H1 (cell line): ENCODE measurements around the gene NPHS2. TPM values are rescaled to one million over a fixed set of nuclear protein-coding genes. Genes with fewer than 3 reads are reported as not detected.

ENCODE experiments used
- CTCF ChIA-PET: fragments of 300-600 bp; sonication (Branson Sonifier 250); formaldehyde crosslinking; loops from one replicate; lab custom pipeline; 2021; ENCODE audit not compliant: partially characterized antibody; lab: Charles Lee
- POLR2A ChIA-PET: fragments of 300-600 bp; sonication (Branson Sonifier 250); formaldehyde crosslinking; loops from one replicate; lab custom pipeline; 2021; ENCODE audit warnings: inconsistent platforms; ENCODE audit not compliant: partially characterized antibody; lab: Charles Lee
- DNase-seq, 2 experiments: peaks; one replicate each; pipeline versions ENCODE4 v3.0.0 to v3.0.0-alpha.2; 2010 to 2022; ENCODE audit warnings: low spot score in 2 of 2, low read depth in 1 of 2, mixed read lengths in 1 of 2
- FAIRE-seq: peaks from 2 replicates; lab custom pipeline; 2011; peaks lifted over from hg19 to GRCh38; lab: Jason Lieb, UNC
- H2AFZ ChIP-seq: 2 replicates; pipeline ENCODE4 v1.8.1; 2012; ENCODE audit warnings: low read length, inconsistent platforms
- H2AK5ac ChIP-seq: 2 replicates; pipeline ENCODE4 v1.6.1; 2013; ENCODE audit warnings: low read depth, low read length
- H2BK120ac ChIP-seq: replicated peaks from 2 replicates; pipeline ENCODE3; 2013; ENCODE audit warnings: low read depth, low read length, inconsistent platforms
- H2BK12ac ChIP-seq: 2 replicates; pipeline ENCODE4 v1.6.1; 2013; ENCODE audit warnings: low read depth, low read length
- H2BK15ac ChIP-seq: 2 replicates; pipeline ENCODE4 v1.6.1; 2013; ENCODE audit warnings: low read length
- H2BK20ac ChIP-seq: 2 replicates; pipeline ENCODE4 v1.6.1; 2013; ENCODE audit warnings: low read length
- H2BK5ac ChIP-seq: 2 replicates; pipeline ENCODE4 v1.6.1; 2013; ENCODE audit warnings: low read depth, low read length
- H3K14ac ChIP-seq: 2 replicates; pipeline ENCODE4 v1.6.1; 2013; ENCODE audit warnings: inconsistent platforms; ENCODE audit not compliant: insufficient read length
- H3K18ac ChIP-seq: 2 replicates; pipeline ENCODE4 v1.6.1; 2013; ENCODE audit warnings: low read length; ENCODE audit errors: extremely low read depth
- H3K23ac ChIP-seq: 2 replicates; pipeline ENCODE4 v1.6.1; 2013; ENCODE audit warnings: inconsistent platforms; ENCODE audit not compliant: insufficient read length
- H3K23me2 ChIP-seq: 2 replicates; pipeline ENCODE4 v1.6.1; 2013; ENCODE audit warnings: low read depth, low read length
- H3K27ac ChIP-seq: 2 replicates; pipeline ENCODE4 v1.6.1; 2011; ENCODE audit warnings: low read depth, low read length, inconsistent platforms
- H3K27me3 ChIP-seq, 4 experiments: replicated peaks in 1 of 4; 1 replicate in 1 of 4; 2 replicates in 3 of 4; pipeline versions ENCODE4 v1.6.1 to v1.8.1; 2011 to 2013; ENCODE audit warnings: low read length in 3 of 4, mild to moderate bottlenecking in 3 of 4, inconsistent platforms in 2 of 4, mixed read lengths in 2 of 4, moderate library complexity in 1 of 4; ENCODE audit not compliant: control insufficient read depth in 3 of 4, insufficient read depth in 3 of 4; ENCODE audit errors: extremely low read depth in 1 of 4
- H3K36me3 ChIP-seq, 4 experiments: 2 replicates each; pipeline versions ENCODE4 v1.6.1 to v1.8.1; 2011 to 2013; ENCODE audit warnings: mild to moderate bottlenecking in 4 of 4, low read length in 3 of 4, moderate library complexity in 2 of 4, control low read depth in 1 of 4, inconsistent platforms in 1 of 4; ENCODE audit not compliant: insufficient read depth in 4 of 4, control insufficient read depth in 2 of 4
- H3K4ac ChIP-seq: replicated peaks from 2 replicates; pipeline ENCODE3; 2013; ENCODE audit warnings: low read length, low read depth, mixed read lengths, inconsistent platforms; ENCODE audit not compliant: insufficient read length
- H3K4me1 ChIP-seq, 4 experiments: replicated peaks in 1 of 4; 1 replicate in 1 of 4; 2 replicates in 3 of 4; pipeline versions ENCODE4 v1.6.1 to v1.8.1; 2011 to 2013; ENCODE audit warnings: low read length in 3 of 4, inconsistent platforms in 2 of 4, mixed read lengths in 1 of 4; ENCODE audit not compliant: insufficient read depth in 4 of 4, control insufficient read depth in 3 of 4
- H3K4me2 ChIP-seq, 2 experiments: 2 replicates each; pipeline versions ENCODE4 v1.6.1 to v1.8.1; 2011 to 2013; ENCODE audit warnings: low read depth in 2 of 2, low read length in 2 of 2, control low read depth in 1 of 2, inconsistent platforms in 1 of 2, mild to moderate bottlenecking in 1 of 2; ENCODE audit not compliant: insufficient read depth in 1 of 2
- H3K4me3 ChIP-seq, 4 experiments: fragments of 200-600, 300-600 bp in 1 of 4; sonication (generic), shearing (Covaris generic), sonication (Bioruptor Twin) in 1 of 4; 2 replicates each; pipeline versions ENCODE4 v1.5.1 to v1.8.1; 2011 to 2016; ENCODE audit warnings: low read length in 4 of 4, low read depth in 3 of 4, control low read depth in 2 of 4, inconsistent platforms in 2 of 4, mild to moderate bottlenecking in 2 of 4, mixed read lengths in 1 of 4, moderate library complexity in 1 of 4; ENCODE audit not compliant: insufficient read depth in 2 of 4; ENCODE audit errors: extremely low read depth in 1 of 4
- H3K56ac ChIP-seq: replicated peaks from 2 replicates; pipeline ENCODE3; 2013; ENCODE audit warnings: low read depth, mild to moderate bottlenecking, mixed read lengths, low read length, inconsistent platforms; ENCODE audit not compliant: insufficient read length
- H3K79me1 ChIP-seq: 2 replicates; pipeline ENCODE4 v1.6.1; 2013; ENCODE audit warnings: low read depth, low read length, control low read depth
- H3K79me2 ChIP-seq, 2 experiments: 2 replicates each; pipeline versions ENCODE4 v1.6.1 to v1.8.1; 2012 to 2013; ENCODE audit warnings: low read length in 2 of 2, mild to moderate bottlenecking in 2 of 2, inconsistent platforms in 1 of 2; ENCODE audit not compliant: insufficient read depth in 2 of 2, control insufficient read depth in 1 of 2
- H3K9ac ChIP-seq, 4 experiments: replicated peaks in 1 of 4; 1 replicate in 1 of 4; 2 replicates in 3 of 4; pipeline versions ENCODE4 v1.6.1 to v1.8.1; 2011 to 2013; ENCODE audit warnings: low read depth in 3 of 4, low read length in 3 of 4, control low read depth in 2 of 4, mild to moderate bottlenecking in 2 of 4, moderate library complexity in 2 of 4, inconsistent platforms in 1 of 4; ENCODE audit errors: extremely low read depth in 1 of 4
- H3K9me3 ChIP-seq, 2 experiments: 2 replicates each; pipeline versions ENCODE4 v1.6.1 to v1.8.1; 2012 to 2013; ENCODE audit warnings: mild to moderate bottlenecking in 2 of 2, moderate library complexity in 2 of 2, control low read depth in 1 of 2, inconsistent platforms in 1 of 2, low read depth in 1 of 2, low read length in 1 of 2, mixed read lengths in 1 of 2; ENCODE audit not compliant: insufficient read depth in 2 of 2
- H4K20me1 ChIP-seq, 2 experiments: replicated peaks in 1 of 2; 2 replicates each; pipeline versions ENCODE3 to v1.8.1; 2011 to 2013; ENCODE audit warnings: inconsistent platforms in 2 of 2, low read length in 2 of 2, mild to moderate bottlenecking in 1 of 2; ENCODE audit not compliant: insufficient read depth in 2 of 2, control insufficient read depth in 1 of 2
- H4K5ac ChIP-seq: 2 replicates; pipeline ENCODE4 v1.6.1; 2013; ENCODE audit warnings: low read length, low read depth, mixed read lengths, inconsistent platforms; ENCODE audit not compliant: insufficient read length
- H4K8ac ChIP-seq: 2 replicates; pipeline ENCODE4 v1.8.0; 2013; ENCODE audit warnings: mild to moderate bottlenecking, moderate library complexity, low read length, inconsistent platforms; ENCODE audit not compliant: insufficient read depth; ENCODE audit errors: extremely low read depth
- H4K91ac ChIP-seq: replicated peaks from 2 replicates; pipeline ENCODE3; 2013; ENCODE audit warnings: low read length, mixed read lengths, inconsistent platforms; ENCODE audit not compliant: insufficient read length
- CBX8 ChIP-seq: fragments of 300-800, 300-1000 bp; sonication (generic); IDR thresholded peaks from 2 replicates; pipeline ENCODE4 v1.7.1; 2016; ENCODE audit warnings: low read depth, low read length, borderline replicate concordance
- POLR2A ChIP-seq, 2 experiments: IDR thresholded peaks; 1 replicate in 1 of 2; 2 replicates in 1 of 2; pipeline ENCODE4 v1.6.1; 2011; ENCODE audit warnings: low read depth in 2 of 2, low read length in 2 of 2, mild to moderate bottlenecking in 2 of 2; ENCODE audit errors: control extremely low read depth in 1 of 2
- SP4 ChIP-seq: IDR thresholded peaks from 2 replicates; pipeline ENCODE4 v1.6.1; 2012; ENCODE audit warnings: low read length, inconsistent platforms
- SRF ChIP-seq: IDR thresholded peaks from 2 replicates; pipeline ENCODE4 v1.6.1; 2011; ENCODE audit warnings: mild to moderate bottlenecking, low read depth, low read length, moderate library complexity
- WGBS, 2 experiments: shearing (Covaris generic) in 1 of 2; methylation state at CpG; one replicate each; pipeline versions ENCODE4 v1.1.6 to v1.1.7; 2013 to 2015; ENCODE audit warnings: low lambda C conversion rate in 2 of 2, mixed read lengths in 2 of 2, inconsistent platforms in 1 of 2, low coverage in 1 of 2, missing lambda C conversion rate in 1 of 2; ENCODE audit not compliant: insufficient replicate concordance in 2 of 2, insufficient coverage in 1 of 2, insufficient read length in 1 of 2; ENCODE audit errors: extremely low coverage in 1 of 2, missing lambda C conversion rate in 1 of 2; 5-methylcytosine and 5-hydroxymethylcytosine counted together
- polyA plus RNA-seq, 7 experiments: library from polyadenylated mRNA; depleted of rRNA in 3 of 7; stranded (reverse) in 5 of 7; unstranded in 2 of 7; fragments of >200 nt in 5 of 7; fragments of 200-250 nt in 2 of 7; gene quantifications; 1 replicate in 5 of 7; 2 replicates in 1 of 7; 4 replicates in 1 of 7; pipeline versions ENCODE4 v1.2.1 to v1.2.3, GENCODE V29; 2011 to 2013; ENCODE audit warnings: missing spikeins in 2 of 7, mixed read lengths in 2 of 7
- total RNA-seq: library from RNA; stranded (reverse); fragmentation: NEBNext Ultra II Directional; extraction: Animal tissue kit (Norgen Biotek cat#: 25700); gene quantifications from 2 replicates; pipeline ENCODE4 v1.2.1, GENCODE V29; 2021

The NPHS2 gene
- total and polyA plus RNA-seq, 2 of the 8 experiments (the other 6 are each of a cell fraction or from before 2014, with no cell fraction given) = not detected

DNA sequence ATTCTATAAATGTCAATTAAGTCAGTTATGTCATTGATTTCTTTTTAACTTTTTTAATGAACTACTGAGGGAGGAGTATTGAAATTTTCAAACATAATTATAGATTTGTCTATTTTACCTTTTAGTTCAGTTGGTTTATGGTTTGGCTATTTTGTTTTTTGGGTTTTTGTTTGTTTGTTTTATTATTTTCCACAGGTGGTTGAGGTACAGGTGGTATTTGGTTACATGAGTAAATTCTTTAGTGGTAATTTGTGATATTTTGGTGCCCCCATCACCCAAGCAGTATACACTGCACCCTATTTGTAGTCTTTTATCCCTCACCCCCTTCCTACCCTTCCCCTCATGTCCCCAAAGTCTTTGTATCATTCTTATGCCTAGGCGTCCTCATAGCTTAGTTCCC, 25.3 kb upstream of the NPHS2 start:
- Histone ChIP-seq H2BK12ac (no peak overlapping the region), H3K4ac (no peak overlapping the region), H2AFZ (no peak overlapping the region), H2BK5ac (no peak overlapping the region), H3K4me2 (no peak overlapping the region), H4K91ac (no peak overlapping the region), H4K5ac (no peak overlapping the region), H2BK20ac (no peak overlapping the region), H3K4me1 (no peaks in the 10 kb centered on the region), H2BK15ac (no peak overlapping the region), H2BK120ac (no peak overlapping the region), H4K8ac (no peak overlapping the region), H3K23ac (no peak overlapping the region), H3K9me3 (no peaks in the 10 kb centered on the region), H3K79me2 (no peaks in the 10 kb centered on the region), H3K79me1 (no peaks in the 10 kb centered on the region), H3K56ac (no peak overlapping the region), H3K9ac (no peak overlapping the region), H2AK5ac (no peak overlapping the region), H3K14ac (no peak overlapping the region), H3K27me3 (no peaks in the 10 kb centered on the region; a peak in 1 of 7 replicates), H4K20me1 (no peaks in the 10 kb centered on the region), H3K36me3 (no peaks in the 10 kb centered on the region), H3K18ac (no peak overlapping the region), H3K27ac (no peak overlapping the region), H3K4me3 (no peak overlapping the region), H3K23me2 (no peaks in the 10 kb centered on the region)
- WGBS, 2 experiments = 96% methylated on average over 1 of the region's 1 CpG; no CpG with 5 or more reads in 1 of the 2 experiments
- no peak for FAIRE-seq
- no peak for DNase-seq
- ChIA-PET CTCF (interaction anchor here (0.7 kb wide), 1 partner anchor 206 kb away, joined by 3 read pairs; no protein-coding TSS in a partner anchor), POLR2A (no interaction called here)
- no peak for TF ChIP-seq CBX8
- no peak for TF ChIP-seq SRF
- TF ChIP-seq POLR2A (IDR thresholded peaks at IDR 0.05; ENCODE audit: control extremely low read depth in 1 of 2, low read depth in 2 of 2, low read length in 2 of 2) = no peak
- no peak for TF ChIP-seq SP4
